GM12872 (cell line): ENCODE measurements around the gene WFIKKN1.

Source experiments
- TF ChIP-seq, protein P1 (sequence below): IDR thresholded peaks from 3 replicates; pipeline ENCODE4 v1.5.1; 2011; ENCODE audit warnings: low read depth, mild to moderate bottlenecking, low read length, moderate library complexity; ENCODE audit not compliant: insufficient read depth

WFIKKN1 gene, protein sequence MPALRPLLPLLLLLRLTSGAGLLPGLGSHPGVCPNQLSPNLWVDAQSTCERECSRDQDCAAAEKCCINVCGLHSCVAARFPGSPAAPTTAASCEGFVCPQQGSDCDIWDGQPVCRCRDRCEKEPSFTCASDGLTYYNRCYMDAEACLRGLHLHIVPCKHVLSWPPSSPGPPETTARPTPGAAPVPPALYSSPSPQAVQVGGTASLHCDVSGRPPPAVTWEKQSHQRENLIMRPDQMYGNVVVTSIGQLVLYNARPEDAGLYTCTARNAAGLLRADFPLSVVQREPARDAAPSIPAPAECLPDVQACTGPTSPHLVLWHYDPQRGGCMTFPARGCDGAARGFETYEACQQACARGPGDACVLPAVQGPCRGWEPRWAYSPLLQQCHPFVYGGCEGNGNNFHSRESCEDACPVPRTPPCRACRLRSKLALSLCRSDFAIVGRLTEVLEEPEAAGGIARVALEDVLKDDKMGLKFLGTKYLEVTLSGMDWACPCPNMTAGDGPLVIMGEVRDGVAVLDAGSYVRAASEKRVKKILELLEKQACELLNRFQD

DNA sequence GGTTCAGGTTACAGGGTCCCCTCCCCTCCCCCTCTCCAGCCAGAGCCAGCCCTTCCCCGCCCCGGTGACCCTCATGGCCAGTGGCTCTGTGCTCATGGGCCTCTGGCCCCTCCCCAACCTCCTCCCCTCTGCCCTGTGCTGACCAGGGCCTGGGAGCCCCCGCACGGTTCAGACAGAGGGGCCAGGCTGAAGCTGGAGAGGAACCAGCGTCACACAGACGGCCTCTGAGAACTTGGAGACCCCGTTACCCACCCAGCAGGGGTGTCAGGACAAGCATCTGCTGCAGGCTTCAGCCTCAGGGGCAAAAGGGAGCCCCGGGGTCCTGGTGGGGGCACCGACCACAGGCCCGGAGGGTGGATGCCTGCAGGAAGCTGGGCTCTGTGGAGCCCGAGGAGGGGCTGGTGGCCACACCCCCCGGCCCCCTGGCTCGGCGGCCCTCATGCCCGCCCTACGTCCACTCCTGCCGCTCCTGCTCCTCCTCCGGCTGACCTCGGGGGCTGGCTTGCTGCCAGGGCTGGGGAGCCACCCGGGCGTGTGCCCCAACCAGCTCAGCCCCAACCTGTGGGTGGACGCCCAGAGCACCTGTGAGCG lies at the start of gene WFIKKN1:
Gene WFIKKN1, plus strand, starts transcription at position 171 of the 591 bp plus-strand sequence. Its CDS starts 269 bp downstream, at position 440.
- TF ChIP-seq, protein P1, sequence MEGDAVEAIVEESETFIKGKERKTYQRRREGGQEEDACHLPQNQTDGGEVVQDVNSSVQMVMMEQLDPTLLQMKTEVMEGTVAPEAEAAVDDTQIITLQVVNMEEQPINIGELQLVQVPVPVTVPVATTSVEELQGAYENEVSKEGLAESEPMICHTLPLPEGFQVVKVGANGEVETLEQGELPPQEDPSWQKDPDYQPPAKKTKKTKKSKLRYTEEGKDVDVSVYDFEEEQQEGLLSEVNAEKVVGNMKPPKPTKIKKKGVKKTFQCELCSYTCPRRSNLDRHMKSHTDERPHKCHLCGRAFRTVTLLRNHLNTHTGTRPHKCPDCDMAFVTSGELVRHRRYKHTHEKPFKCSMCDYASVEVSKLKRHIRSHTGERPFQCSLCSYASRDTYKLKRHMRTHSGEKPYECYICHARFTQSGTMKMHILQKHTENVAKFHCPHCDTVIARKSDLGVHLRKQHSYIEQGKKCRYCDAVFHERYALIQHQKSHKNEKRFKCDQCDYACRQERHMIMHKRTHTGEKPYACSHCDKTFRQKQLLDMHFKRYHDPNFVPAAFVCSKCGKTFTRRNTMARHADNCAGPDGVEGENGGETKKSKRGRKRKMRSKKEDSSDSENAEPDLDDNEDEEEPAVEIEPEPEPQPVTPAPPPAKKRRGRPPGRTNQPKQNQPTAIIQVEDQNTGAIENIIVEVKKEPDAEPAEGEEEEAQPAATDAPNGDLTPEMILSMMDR, result no peak

DNA sequence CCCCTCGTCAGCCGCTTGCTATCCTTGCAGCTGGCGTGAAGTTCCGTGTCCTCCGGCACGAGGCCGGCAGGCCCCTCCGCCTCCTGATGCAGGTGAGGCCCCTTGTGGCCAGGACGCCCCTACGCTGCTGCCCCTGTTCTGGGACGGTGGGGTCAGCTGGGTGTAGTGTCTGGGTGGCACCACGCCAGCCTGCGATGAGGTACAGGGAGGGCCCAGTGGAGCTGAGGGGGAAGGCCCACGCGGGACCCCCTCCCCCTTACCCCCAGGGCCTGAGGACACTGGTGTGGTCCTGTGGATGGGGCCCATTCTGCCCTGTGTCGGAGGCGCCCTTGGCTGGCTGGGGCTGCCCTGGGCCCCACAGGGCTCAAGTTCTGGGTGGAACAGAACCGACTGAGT lies 48.6 kb upstream of the WFIKKN1 start:
- TF ChIP-seq, protein P1, result no peak

DNA sequence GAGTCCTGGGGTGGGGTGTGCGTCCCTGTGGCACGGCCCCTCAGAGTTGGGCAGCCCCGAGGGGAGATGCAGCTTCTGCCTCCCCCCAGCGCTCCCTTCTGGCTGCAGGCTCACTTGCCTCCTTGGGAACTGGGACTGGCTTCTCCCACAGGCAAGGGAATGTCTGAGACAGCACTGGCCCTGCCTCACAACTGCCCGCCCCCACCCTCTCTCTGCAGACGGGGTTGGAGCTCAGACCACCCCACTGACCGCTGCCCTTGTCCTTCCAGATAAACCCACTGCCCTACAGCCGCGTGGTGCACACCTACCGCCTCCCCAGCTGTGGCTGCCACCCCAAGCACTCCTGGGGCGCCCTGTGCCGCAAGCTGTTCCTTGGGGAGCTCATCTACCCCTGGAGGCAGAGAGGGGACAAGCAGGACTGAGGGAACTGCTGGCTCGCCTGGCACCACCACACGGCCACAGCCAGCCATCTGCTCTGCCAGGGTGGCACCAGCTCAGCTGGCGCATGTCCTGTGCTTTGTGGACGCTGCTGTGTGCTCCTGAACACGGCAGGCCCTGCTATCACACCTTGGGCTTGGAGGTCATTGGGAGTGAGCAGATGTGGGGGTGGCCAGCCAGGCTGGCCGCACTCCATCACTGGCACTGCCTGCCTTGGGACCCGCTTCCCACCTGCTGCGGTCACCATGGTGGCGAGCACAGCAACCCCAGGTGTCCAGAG lies 48.0 kb upstream of the WFIKKN1 start:
- TF ChIP-seq, protein P1, result no peak

DNA sequence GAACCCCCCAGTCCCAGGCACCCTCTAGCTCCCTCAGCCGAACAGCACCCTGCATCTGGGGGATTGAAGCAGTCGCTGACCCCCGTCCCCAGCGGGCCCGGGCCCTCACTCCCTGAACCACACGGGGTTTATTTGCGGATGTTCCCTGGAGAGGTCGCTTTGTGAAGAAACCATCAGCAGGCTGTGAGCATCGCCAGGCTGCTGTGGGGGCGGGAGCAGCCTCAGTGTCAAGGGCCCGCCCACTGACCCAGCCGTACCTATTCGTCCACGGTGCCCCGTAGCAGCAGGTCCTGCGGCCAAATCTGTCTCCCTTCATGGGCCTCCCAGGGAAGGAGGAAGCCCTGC lies 47.3 kb upstream of the WFIKKN1 start:
- TF ChIP-seq, protein P1, result no peak

DNA sequence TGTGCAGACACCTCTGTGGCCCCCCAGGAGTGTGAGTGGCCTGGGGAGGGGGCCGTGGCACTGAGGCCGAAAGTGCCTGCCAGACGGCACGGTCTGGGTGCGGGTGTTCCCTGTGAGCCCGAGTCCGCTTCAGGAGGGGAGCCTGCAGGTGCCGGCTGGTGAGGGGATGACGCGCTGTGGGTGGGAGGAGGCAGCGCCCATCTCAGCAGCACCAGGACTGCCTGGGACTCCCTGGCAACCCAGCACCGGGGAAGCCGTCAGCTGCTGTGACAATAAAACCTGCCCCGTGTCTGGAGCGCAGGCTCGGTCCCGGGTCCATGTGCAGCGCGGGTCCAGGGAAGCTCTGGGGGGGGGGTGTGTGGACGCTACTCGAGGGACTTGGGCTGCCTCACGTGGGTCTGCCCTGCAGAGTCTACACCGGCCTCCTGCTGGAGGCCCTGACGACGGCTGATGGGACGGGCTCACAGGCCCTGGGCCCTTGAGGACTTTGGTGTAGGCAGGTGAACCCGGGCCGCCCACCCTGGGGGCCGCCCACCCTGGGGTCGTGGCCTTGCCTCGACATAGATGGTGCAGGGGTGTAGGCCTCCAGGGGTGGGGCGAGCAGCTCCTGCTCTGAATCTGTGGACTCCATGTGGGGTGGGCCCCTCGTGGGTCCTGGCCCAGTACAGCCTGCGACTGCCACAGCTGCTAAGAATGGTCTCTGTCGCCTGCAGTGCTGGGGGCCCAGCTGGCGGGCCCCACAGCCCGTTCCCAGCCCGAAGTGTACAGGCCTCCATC lies 46.8 kb upstream of the WFIKKN1 start:
- TF ChIP-seq, protein P1, result no peak

DNA sequence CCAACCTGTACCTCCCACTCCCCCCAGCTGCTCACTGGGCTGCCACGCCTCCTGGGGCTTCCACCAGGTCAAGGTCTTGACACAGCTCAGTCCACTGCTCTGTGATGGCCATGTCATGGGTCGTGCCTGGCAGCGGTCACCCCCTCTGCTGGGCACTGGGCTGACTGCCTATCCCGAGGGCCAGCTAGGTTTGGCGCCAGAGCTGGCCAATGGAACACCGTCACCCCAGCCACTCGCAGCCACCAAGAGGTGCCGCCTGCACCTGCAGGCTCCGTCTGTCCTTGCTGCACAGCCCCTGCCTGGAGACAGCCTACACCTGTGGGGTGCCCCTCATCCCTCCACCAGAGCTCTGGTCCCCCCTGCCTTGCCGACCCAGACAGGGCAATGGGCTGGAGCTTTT lies 45.4 kb upstream of the WFIKKN1 start:
- TF ChIP-seq, protein P1, result 0 out of 3 replicates have a peak, but pooled peaks have one; percentile 12
